ENCODE results near the gene SLC7A1. TPM values are rescaled to one million over a fixed set of nuclear protein-coding genes. Genes with fewer than 3 reads are reported as not detected.

Gene SLC7A1
- total and polyA plus RNA-seq, 2 donors (not counting 3 experiments of a cell fraction or from before 2014, with no cell fraction given), result 21.0 to 79.3 TPM

GRCh38 chr13:29513981-29514719, 81.3 kb downstream of the SLC7A1 start:
- Histone ChIP-seq H3K9me3 (replicated peaks; ENCODE audit: control insufficient read depth, insufficient read depth, low read length) (no peaks in the 10 kb centered on the region), H3K27me3 (ENCODE audit: control insufficient read depth in 2 of 2, insufficient read depth in 2 of 2, low read length in 2 of 2) (no peaks in the 10 kb centered on the region), H3K9ac (replicated peaks; ENCODE audit: extremely low read depth, insufficient read depth, low read length) (no peak overlapping the region), H3K4me3 (replicated peaks in 1 of 3; ENCODE audit: insufficient read depth in 1 of 3, low read depth in 1 of 3, low read length in 3 of 3) (no peak overlapping the region), H3K4me2 (ENCODE audit: insufficient read depth, low read length) (no peak overlapping the region), H4K20me1 (replicated peaks; ENCODE audit: control insufficient read depth, extremely low read depth, insufficient read depth, low read length) (no peaks in the 10 kb centered on the region), H3K9me1 (replicated peaks; ENCODE audit: control insufficient read depth, extremely low read depth, insufficient read depth, low read length) (no peaks in the 10 kb centered on the region), H3K79me2 (ENCODE audit: control insufficient read depth, insufficient read depth, low read length) (no peaks in the 10 kb centered on the region), H3K36me3 (ENCODE audit: control insufficient read depth in 2 of 2, extremely low read depth in 1 of 2, insufficient read depth in 2 of 2, low read length in 2 of 2) (peaks cover 5 to 10% of the 10 kb centered on the region in 2 experiments), H2AFZ (ENCODE audit: low read depth, low read length) (no peak overlapping the region), H3K4me1 (ENCODE audit: control insufficient read depth, extremely low read depth, insufficient read depth, low read length) (peaks cover 16% of the 10 kb centered on the region), H3K27ac (ENCODE audit: insufficient read depth, low read depth, low read length) (no peak overlapping the region)
- CTCF ChIA-PET, result no interaction called here
- intact Hi-C loops (cut with micrococcal nuclease), result no loop called here
- dilution Hi-C loops (cut with MboI; ENCODE audit: extremely low pct_ligation_motif_present, low sequenced_read_pairs), result no loop called here
- no peak for TF ChIP-seq MYC (IDR thresholded peaks at IDR 0.05; ENCODE audit: low read depth, low read length)
- no peak for TF ChIP-seq MAX (IDR thresholded peaks at IDR 0.05; ENCODE audit: insufficient read depth, insufficient read length)
- TF ChIP-seq POLR2A (IDR thresholded peaks at IDR 0.05; ENCODE audit: low read depth, low read length), result no peak
- TF ChIP-seq JUN (IDR thresholded peaks at IDR 0.05; ENCODE audit: borderline replicate concordance, insufficient read depth, insufficient read length, low read depth), result no peak
- no peak for TF ChIP-seq EZH2 (IDR thresholded peaks at IDR 0.05; ENCODE audit: borderline replicate concordance, low read depth, low read length, severe bottlenecking)
- TF ChIP-seq POLR2AphosphoS5 (IDR thresholded peaks at IDR 0.05; ENCODE audit: insufficient read depth, low read depth, low read length), result no peak
- no peak for TF ChIP-seq CTCF (IDR thresholded peaks at IDR 0.05; ENCODE audit: extremely low read depth in 1 of 2, insufficient read depth in 1 of 2, low read depth in 1 of 2, low read length in 2 of 2)
- no peak for TF ChIP-seq FOS (IDR thresholded peaks at IDR 0.05; ENCODE audit: borderline replicate concordance, insufficient read depth, low read length)
- no peak for TF ChIP-seq GATA2 (IDR thresholded peaks at IDR 0.05; ENCODE audit: insufficient read depth, insufficient read length, low read depth, low read length)
- POLR2A ChIA-PET, result no interaction called here
- BruUV-seq (replicated peaks), result no TSS peak
- DNase-seq (ENCODE audit: low read depth, low spot score) (peak; percentile 25), FAIRE-seq (no peak)

Measured in endothelial cell of umbilical vein (primary cell).